Thyroid gland (tissue), 4 donors: ENCODE data around the gene CNKSR1.

ENCODE experiments used
- CTCF ChIP-seq, 6 experiments: fragments of 200-600 bp in 3 of 6; fragments of 450-650 bp in 3 of 6; sonication (generic) in 3 of 6; IDR thresholded peaks; one replicate each; pipeline ENCODE4 v1.5.1; 2016 to 2019; ENCODE audit warnings: antibody characterized with exemption in 6 of 6, mild to moderate bottlenecking in 2 of 6, inconsistent platforms in 1 of 6, moderate library complexity in 1 of 6
- POLR2A ChIP-seq, 2 donors: fragments of 450-650 bp; IDR thresholded peaks; one replicate each; pipeline ENCODE4 v1.6.1; 2017; ENCODE audit warnings: antibody characterized with exemption in 2 of 2, mild to moderate bottlenecking in 2 of 2, moderate library complexity in 1 of 2

GRCh38 chr1:26169669-26170471, 7.4 kb upstream of the CNKSR1 start, which contains the start of gene ZNF593:
- TF ChIP-seq CTCF (IDR thresholded peaks at IDR 0.05) = peak; percentile 65 to 99 (median 90)
- peak in 1 of 2 donors; percentile 74 for TF ChIP-seq POLR2A (IDR thresholded peaks at IDR 0.05)
